Activated T-helper 1 cell treated with Interleukin-2 at 50 U/mL for 16 hours (primary cell): ENCODE data around the gene UBR2.
"Not testable (repeated sequence)": the region's sequence is repeated elsewhere in the genome, so short reads cannot be mapped to it uniquely, and the experiment has no call there.

Experiments used
- DNase-seq: peaks from one replicate; pipeline ENCODE4 v3.0.0-alpha.2; 2020; ENCODE audit warnings: low read depth

UBR2 gene

DNA sequence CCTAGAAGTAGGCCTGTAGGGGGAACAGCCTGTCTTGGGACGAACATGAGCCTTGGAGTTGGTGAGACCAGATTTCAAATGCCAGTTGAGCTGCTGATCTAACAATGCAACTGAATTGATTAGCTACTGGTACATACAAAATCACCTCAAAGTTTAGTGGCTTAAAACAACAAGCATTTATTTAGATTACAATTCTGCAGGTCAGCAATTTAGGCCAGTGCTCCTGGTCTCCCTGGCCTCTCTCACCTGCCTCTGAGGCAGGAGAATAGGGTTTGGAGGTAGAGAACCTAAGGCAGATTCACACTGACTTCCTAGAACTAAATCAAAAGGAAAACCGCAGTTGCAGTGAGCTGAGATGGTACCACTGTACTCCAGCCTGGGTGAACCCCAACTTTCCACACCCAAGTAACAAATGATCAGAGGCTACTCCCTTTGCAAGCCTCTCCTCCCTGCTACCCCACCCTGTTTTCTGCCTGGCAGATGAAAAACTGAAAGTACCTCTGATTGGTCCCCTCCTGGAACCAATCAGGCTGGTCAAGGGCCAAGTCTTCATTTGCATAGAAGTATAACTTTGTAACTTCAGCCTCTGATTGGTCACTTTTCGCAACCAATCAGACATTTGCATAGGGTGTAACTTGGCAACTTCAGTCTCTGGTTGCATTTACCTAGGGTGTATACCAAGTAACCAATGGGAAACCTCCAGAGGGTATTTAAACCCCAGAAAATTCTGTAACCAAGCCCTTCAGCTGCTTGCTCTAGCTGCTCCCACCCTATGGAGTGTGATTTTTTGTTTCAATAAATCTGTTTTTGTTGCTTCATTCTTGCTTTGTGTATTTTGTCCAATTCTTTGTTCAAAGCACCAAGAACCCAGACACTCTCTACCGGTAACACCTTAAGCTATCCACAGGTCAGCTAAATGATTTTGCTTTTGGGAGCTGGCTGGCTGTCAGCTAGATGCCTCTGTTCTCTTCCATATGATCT, 8.1 kb upstream of the UBR2 start:
- DNase-seq, result no peak

DNA sequence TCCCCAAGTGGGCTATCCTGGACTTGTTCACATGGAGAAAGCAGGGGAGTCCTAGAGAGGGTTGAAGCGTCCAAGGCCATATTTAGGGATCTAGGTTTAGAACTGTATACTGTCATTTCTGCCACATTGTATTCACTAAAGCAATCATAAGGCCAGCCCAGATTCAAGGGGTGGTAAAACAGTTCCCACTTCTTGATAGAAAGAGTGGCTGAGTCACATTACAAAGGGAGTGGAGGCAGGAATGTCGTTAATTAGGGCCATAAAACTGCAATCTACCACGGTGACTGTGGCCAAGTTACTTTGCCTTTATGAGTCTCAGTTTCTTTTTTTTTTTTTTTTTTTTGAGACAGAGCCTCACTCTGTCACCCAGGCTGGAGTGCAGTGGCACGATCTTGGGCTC, 7.4 kb upstream of the UBR2 start:
- no peak for DNase-seq

DNA sequence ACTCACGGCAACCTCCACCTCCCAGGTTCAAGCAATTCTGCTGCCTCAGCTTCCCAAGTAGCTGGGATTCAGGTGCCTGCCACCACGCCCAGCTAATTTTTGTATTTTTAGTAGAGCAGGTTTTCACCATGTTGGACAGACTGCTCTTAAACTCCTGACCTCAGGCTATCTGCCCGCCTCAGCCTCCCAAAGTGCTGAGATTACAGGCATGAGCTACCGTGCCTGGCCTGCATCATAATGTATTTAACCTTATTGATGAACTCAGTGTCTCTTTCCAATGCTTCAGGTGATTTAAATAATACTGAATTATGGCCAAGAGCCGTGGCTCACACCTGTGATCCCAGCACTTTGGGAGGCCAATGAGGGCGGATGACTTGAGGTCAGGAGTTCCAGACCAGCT, 4.6 kb upstream of the UBR2 start:
- DNase-seq, result not testable (repeated sequence)

DNA sequence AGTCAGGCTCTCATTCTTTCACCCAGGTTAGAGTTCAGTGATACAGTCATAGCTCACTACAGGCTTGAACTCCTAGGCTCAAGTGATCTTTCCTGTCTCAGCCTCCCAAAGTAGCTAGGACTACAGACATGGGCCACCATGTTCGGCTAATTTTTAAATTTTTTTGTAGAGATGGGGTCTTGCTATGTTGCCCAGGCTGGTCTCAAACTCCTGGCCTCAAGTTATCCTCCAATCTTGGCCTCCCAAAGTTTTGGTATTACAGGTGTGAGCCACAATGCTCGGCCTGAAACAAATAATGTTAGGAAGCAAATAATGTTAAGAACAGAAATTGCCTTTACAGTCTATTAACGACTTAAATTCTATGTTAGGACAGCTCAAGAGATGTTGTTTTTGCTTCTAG, 1.8 kb upstream of the UBR2 start:
- DNase-seq, result no peak

DNA sequence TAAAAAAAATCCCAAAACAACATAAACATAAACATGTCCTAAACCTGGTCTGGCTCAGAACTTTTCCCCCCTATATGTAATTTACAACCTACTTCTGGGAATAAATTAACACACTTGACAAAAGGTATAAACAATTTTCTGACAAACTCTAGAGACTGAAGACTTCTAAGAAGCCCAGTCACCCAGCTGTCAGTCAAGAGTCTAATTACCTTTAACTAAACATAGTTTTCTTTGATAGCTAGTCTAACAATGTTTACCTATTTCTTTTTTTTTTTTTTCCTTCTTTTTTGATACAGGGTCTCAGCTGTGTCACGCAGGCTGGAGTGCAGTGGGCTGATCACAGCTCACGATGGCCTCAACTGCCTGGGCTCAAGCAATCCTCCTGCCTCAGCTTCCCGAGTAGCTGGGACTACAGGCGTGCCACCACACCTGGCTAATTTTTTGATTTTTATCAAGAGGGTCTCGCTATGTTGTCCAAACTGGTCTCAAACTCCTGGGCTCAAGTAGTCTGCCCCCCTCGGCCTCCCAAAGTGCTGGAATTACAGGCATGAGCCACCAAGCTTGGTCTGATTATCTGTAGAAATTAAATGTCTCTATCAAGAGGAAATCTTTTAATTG, 932 bp upstream of the UBR2 start:
- no peak for DNase-seq

DNA sequence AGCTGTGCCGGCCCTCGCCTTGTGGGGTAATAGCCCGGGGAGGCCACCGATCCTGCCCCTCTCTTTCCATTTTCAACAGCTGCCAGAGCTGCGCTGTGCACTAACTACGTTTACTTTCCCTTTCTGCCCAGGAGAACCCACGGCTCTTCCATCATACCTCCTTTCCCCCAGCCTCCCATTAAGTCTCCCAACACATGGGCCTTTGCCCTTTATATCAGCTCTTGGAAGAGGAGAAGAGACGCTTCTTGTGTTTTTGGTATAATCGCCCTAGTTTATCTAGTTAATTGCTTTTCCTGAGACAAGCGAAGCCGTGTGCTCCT, 637 bp downstream of the UBR2 start:
- DNase-seq, result no peak

DNA sequence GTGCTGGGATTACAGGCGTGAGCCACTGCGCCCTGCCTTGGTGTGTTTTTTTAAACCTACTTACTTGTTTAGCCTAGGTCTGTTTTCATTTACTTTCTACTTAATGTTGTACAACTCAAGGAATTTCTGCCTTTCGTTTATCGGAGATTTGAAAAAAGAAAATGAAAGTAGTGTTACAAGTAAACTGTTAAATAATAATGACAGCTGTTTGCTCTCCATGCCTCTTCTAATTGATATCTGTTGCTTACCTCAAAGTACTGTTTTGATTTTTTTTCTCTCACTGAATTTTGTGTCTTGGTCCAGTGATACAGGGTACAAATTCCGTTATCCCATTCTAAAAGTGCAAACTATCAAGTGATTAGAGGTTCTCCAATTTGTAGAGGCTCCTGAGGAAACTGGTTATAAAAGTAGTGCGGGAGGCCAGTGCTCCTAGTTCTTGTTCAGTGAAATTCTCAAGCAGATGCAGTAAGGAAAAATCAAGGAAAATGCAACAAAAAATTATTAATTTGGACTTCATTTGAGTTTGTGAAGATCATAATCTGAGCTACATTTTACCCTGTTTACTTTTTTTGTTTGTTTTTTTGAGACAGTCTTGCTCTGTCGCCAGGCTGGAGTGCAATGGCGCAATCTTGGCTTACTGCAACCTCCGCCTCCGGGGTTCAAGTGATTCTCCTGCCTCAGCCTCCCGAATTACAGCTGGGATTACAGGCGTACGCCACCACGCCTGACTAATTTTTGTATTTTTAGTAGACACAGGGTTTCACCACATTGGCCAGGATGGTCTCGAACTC, 2.2 kb downstream of the UBR2 start:
- no peak for DNase-seq

DNA sequence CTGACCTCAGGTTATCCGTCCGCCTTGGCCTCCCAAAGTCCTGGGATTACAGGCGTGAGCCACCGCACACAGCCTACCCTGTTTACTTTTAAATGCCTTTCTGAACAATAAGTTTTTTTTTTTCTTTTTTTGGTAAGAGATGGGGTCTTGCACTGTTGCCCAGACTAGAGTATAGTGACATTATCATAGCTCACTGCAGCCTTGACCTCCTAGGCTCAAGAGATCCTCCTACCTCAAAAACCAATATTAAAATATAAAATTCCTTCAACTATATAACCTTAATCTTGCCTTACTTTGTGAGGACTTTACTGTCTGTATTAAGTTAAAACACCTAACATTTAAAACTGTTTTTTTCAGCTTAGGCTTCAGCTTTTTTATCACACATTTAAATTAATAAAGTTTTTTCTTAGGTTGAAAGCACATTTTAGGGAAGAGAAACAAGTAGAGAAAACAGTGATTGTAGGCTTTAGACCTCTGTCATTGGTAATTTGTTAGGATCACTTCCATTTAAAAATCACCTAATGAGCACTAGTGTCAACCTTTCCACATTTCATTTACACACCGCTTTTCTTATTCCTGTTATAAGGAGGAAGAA, 2.9 kb downstream of the UBR2 start:
- no peak for DNase-seq

DNA sequence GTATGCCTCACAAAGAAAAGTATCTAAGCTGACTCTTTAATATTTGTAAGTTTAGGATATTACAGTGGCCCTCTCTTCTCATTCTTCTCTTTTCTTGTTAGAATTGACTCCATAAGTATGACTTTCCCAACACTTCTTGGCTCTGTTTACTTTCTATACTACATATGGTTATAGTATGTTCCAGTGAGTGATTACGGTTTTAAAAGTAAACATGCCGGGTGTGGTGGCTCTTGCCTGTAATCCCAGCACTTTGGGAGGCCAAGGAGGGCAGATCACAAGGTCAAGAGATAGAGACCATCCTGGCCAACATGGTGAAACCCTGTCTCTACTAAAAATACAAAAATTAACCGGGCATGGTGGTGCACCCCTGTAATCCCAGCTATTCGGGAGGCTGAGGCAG, 3.4 kb downstream of the UBR2 start:
- DNase-seq, result not testable (repeated sequence)

DNA sequence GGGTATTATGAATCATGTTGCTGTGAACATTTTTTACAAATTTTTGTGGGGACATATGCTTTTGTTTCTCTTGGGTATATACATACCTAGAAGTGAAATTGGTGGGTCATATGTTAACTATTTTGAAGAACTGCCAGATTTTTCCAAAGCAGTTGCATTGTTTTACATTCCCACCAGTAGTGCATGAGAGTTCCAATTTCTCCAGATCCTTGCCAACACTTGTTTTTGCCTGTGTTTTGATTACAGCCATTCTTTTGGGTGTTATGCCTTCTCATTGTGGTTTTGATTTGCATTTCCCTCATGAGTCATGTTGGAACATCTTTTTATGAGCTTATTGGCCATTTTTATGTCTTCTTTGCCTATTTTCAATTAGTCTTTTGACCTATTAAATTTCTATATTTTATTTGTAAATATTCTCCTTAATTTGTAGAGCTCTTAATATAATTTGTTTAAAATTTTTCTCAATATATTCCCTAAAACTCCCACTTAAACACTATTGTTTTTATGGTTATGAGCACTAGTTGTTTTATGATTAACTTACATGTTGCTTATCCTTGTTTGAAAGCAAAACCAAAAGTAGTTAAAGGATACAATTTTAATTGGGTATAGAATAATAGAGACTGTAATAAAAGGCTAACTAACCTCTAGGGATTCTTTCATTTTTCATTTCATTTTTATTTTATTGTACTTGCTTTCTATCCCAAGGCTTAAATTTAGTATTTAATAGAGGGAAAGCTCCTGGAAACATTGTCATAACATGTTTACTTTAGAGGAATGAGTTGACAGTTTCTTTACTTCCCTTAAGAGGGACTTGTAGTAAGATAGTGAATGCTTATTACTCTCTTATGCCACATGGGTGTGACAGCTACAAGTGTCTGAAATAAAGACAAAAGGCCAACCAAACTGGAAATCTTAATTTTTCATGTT, 5.5 kb downstream of the UBR2 start:
- DNase-seq, result no peak

DNA sequence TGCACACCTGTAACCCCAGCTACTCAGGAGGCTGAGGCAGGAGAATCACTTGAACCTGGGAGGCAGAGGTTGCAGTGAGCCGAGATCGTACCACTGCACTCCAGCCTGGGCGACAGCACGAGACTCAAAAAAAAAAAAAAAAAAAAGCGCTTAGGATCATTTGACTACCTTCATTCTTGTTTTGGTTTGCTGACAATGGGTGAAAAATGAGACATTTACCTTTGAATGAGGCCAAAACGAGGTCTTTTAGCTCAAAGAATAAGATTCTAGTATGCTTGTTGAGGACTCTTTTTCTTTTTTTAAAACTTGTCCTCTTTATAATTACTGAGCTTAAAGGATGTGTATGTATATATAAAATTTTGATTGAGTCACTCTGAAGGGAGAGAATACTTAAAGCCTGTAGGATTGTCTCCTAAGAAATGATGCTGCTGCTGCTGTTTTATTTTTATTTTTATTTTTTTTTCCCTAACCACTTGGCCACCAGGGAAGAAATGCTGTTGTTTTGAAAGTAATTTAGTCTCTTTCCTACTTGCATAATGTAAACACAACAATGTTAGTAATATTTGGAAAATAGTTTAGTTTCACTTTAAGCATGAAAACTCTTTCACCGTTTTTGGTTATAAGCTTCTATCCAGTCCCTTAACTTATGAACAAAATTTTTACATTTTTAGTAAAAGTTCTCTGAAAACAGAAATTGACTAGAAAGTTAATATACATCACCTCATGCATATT, 7.9 kb downstream of the UBR2 start:
- DNase-seq, result no peak

DNA sequence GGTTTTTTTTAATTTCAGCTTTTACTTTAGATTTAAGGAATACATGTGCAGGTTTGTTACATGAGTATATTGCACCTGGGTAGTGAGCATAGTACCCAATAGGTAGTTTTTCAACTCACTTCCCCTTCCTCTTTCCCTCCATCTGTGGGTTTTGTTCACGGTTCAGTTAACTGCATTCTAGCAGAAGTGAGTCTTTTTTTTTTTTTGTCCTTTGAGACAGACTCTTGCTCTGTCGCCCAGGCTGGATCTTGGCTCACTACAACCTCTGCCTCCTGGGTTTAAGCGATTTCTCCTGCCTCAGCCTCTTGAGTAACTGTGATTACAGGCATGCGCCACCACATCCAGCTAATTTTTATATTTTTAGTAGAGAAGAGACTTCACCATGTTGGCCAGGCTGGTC, 8.7 kb downstream of the UBR2 start:
- no peak for DNase-seq

DNA sequence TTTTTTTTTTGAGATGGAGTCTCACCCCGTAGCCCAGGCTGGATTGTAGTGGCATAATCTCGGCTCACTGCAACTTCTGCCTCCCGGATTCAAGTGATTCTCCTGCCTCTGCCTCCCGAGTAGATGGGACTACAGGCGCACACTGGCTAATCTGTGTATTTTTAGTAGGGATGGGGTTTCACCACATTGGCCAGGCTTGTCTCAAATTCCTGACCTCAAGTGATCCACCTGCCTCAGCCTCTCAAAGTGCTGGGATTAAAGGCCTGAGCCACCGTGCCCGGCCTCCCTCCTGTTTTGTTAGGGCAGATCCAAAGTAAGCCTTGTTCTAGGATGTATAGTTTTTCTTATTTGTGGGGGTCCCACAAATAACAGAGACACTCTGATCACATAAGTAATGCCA, 12.7 kb downstream of the UBR2 start:
- DNase-seq, result not testable (repeated sequence)

DNA sequence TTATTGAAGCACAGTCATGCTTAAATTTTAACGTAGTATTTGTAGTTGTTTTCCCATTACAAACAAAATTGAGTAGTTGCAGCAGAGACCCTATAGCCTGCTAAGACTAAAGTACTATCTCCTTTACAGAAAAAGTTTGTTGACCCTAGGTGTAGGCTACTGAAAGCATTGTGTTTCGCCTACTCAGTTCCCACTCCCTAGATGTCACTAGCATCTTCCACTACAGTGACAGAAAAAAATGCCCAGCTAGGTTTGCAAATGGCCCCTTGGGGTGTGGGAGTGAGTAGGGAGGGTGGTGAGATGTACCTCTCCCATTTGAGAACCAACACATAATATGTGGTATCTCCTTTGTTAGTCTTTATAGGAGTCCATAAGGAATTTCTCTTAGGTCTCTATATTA, 34.5 kb downstream of the UBR2 start:
- DNase-seq, result no peak

DNA sequence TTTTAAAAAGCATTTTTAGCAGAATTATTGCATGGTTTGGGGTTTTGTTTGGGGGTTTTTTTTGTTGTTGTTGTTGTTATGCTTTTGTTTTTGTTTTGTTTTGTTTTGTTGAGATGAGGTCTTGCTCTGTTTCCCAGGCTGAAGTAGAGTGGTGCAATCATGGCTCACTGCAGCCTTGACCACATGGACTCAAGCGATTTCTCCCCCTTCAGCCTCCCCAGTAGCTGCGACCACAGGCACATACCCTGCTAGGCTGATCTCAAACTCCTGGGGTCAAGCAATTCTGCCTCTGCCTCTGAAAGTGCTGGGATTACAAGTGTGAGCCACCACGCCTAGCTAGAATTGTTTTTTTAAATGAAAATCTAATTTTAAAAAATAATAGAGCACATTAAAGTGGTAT, 35.7 kb downstream of the UBR2 start:
- DNase-seq, result no peak

DNA sequence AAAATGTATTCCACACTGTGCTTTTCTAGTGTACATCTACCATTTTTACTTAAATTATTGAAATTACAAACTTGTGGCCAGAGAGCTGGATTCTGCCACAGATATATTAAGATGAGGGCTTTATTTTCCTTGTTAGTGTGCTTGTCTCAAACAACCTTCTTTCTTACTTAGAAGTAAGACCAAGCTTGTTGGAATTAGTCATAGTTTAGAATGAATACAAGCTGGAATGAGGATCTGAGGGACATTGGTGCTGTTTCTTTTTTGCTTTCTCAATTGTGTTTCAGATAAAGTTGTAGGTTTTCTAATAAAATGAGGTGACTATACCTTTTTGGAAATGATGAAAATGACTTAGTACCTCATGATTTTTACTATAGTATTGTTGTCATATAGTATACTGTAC, 40.3 kb downstream of the UBR2 start:
- no peak for DNase-seq

DNA sequence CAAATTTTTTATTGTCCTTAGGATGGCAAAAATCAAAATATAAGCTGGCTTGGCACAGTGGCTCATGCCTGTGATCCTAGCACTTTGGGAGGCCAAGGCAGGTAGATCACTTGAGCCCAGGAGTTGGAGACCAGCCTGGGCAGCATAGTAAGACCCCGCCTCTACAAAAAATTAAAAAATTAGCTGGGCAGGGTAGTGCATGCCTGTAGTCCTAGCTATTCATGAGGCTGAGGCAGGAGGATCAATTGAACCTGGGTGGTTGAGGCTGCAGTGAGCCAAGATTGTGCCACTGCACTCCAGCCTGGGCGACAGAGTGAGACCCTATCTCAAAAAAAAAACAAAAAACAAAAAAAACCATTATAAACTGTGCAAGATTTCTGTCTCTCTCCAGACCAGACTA, 40.9 kb downstream of the UBR2 start:
- DNase-seq, result not testable (repeated sequence)

DNA sequence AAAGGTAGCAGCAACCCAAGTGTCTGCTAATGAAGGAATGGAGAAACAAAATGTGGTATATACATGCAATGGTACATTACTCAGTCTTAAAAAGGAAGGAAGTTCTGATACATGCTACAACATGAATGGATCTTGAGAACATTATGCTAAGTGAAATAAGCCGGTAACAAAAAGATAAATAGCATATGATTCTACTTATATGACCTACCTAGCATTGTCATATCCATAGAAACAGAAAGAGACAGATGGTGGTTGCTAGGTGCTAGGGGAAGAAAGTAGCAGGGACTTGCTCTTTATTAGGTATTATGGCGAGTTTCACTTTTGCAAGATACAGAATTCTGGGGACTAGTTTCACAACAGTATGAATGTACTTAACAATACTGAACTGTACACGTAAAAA, 46.6 kb downstream of the UBR2 start:
- DNase-seq, result no peak

DNA sequence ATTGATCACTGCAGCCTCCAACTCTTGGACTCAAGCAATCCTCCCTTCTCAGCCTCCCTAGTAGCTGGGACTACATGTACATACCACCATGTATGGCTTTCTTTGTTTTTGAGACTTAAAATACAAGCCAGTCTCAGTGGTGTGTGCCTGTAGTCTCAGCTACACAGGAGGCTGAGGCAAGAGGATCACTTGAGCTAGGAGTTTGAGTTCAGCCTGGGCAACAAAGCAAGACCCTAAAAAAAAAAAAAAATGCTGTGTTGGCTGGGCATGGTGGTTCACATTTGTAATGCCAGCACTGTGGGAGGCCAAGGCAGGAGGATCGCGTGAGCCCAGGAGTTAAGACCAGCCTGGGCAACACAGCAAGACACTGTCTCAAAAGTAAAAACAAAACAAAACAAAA, 51.7 kb downstream of the UBR2 start:
- no peak for DNase-seq

DNA sequence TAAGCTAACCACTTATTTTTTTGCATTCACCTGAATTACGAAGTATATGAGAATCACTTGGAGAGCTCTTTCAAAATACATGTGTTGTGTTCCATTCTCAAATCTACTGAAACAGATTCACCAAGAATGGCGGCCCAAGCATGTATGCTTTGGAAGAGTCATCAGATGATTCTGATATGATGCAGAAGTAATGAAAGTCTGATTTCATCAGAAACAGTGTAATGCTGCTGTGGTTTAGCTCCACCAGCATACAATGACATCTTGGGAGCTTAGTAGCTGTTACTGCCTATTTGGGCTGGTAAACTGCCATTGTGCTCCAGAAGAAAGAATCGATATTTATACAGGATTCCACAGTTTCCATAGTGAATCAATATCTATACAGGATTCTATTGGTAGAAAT, 52.9 kb downstream of the UBR2 start:
- DNase-seq, result no peak

DNA sequence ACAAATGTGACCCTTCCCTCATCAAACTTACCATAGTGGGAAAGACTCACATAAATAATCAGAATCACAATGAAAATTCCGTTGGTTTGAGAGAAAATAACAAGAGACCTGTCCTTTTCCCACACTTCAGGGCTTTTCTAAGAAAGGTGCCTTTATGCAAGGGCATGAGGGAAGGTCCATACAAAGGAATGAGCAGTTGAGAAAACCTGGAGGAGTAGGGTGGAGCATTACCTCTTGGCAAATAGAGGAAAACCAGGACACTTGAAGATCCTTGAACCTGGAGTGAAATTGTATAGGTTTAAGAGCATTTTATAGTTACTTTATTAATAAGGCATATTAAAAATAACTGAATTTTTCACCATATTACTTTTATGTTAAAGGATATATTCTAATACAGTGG, 54.3 kb downstream of the UBR2 start:
- no peak for DNase-seq
